ENCODE data around the gene GGN. TPM values are rescaled to one million over a fixed set of nuclear protein-coding genes. Genes with fewer than 3 reads are reported as not detected.

Gene GGN
- total RNA-seq, 1 donor from 2014 or later: 2.1 TPM

GRCh38 chr19:38359242-38360021 is 28.4 kb downstream of the GGN start:
- no peaks in the 10 kb centered on the region for H3K36me3 Mint-ChIP-seq (ENCODE audit: low read depth, unreplicated experiment)
- peaks cover 48% of the 10 kb centered on the region for H3K27me3 Mint-ChIP-seq (ENCODE audit: low read depth, unreplicated experiment)
- H3K27ac Mint-ChIP-seq (ENCODE audit: unreplicated experiment): peak overlapping the region; percentile 58
- FAIRE-seq (no peak), DNase-seq (ENCODE audit: low read depth) (no peak)
- H3K4me3 Mint-ChIP-seq (ENCODE audit: unreplicated experiment): no peak overlapping the region
- Histone ChIP-seq H3K4me1 (ENCODE audit: insufficient read depth, low read length) (peaks cover 9% of the 10 kb centered on the region), H2AFZ (ENCODE audit: low read depth, low read length) (no peak overlapping the region), H4K20me1 (ENCODE audit: insufficient read depth, low read length) (no peaks in the 10 kb centered on the region), H3K4me3 (ENCODE audit: insufficient read depth, low read depth, low read length) (no peak overlapping the region), H3K9ac (ENCODE audit: low read length) (no peak overlapping the region), H3K9me3 (ENCODE audit: insufficient read depth, low read depth, low read length) (no peaks in the 10 kb centered on the region), H3K4me2 (ENCODE audit: low read length) (no peak overlapping the region), H3K36me3 (ENCODE audit: insufficient read depth, low read length) (no peaks in the 10 kb centered on the region), H3K79me2 (ENCODE audit: insufficient read depth, low read length) (no peaks in the 10 kb centered on the region), H3K27ac (ENCODE audit: low read depth, low read length) (no peak overlapping the region), H3K27me3 (ENCODE audit: insufficient read depth, low read length) (peaks cover 31% of the 10 kb centered on the region)
- no peaks in the 10 kb centered on the region for H3K4me1 Mint-ChIP-seq (ENCODE audit: low read depth, unreplicated experiment)
- no peak for TF ChIP-seq CTCF (IDR thresholded peaks at IDR 0.05; ENCODE audit: insufficient read depth, low read depth, low read length)
- no peak for TF ChIP-seq EZH2 (IDR thresholded peaks at IDR 0.05; ENCODE audit: insufficient read depth, low read length)
- H3K9me3 Mint-ChIP-seq (ENCODE audit: unreplicated experiment): no peaks in the 10 kb centered on the region

GRCh38 chr19:38358071-38358470 is 29.8 kb downstream of the GGN start:
- TF ChIP-seq EZH2 (IDR thresholded peaks at IDR 0.05; ENCODE audit: insufficient read depth, low read length): no peak
- TF ChIP-seq CTCF (IDR thresholded peaks at IDR 0.05; ENCODE audit: insufficient read depth, low read depth, low read length): no peak
- H3K4me1 ChIP-seq (ENCODE audit: insufficient read depth, low read length): peaks cover 9% of the 10 kb centered on the region
- Mint-ChIP-seq H3K36me3 (ENCODE audit: low read depth, unreplicated experiment) (peaks cover 1% of the 10 kb centered on the region), H3K27me3 (ENCODE audit: low read depth, unreplicated experiment) (peaks cover 53% of the 10 kb centered on the region), H3K9me3 (ENCODE audit: unreplicated experiment) (no peaks in the 10 kb centered on the region), H3K27ac (ENCODE audit: unreplicated experiment) (no peak overlapping the region), H3K4me3 (ENCODE audit: unreplicated experiment) (no peak overlapping the region), H3K4me1 (ENCODE audit: low read depth, unreplicated experiment) (no peaks in the 10 kb centered on the region)
- peaks cover 31% of the 10 kb centered on the region for H3K27me3 ChIP-seq (ENCODE audit: insufficient read depth, low read length)
- no peak overlapping the region for H3K4me2 ChIP-seq (ENCODE audit: low read length)
- no peak overlapping the region for H3K4me3 ChIP-seq (ENCODE audit: insufficient read depth, low read depth, low read length)
- H3K36me3 ChIP-seq (ENCODE audit: insufficient read depth, low read length): no peaks in the 10 kb centered on the region
- H3K9ac ChIP-seq (ENCODE audit: low read length): no peak overlapping the region
- H3K9me3 ChIP-seq (ENCODE audit: insufficient read depth, low read depth, low read length): no peaks in the 10 kb centered on the region
- H3K79me2 ChIP-seq (ENCODE audit: insufficient read depth, low read length): no peaks in the 10 kb centered on the region
- H2AFZ ChIP-seq (ENCODE audit: low read depth, low read length): no peak overlapping the region
- H4K20me1 ChIP-seq (ENCODE audit: insufficient read depth, low read length): no peaks in the 10 kb centered on the region
- FAIRE-seq (no peak), DNase-seq (ENCODE audit: low read depth) (no peak)
- H3K27ac ChIP-seq (ENCODE audit: low read depth, low read length): no peak overlapping the region
